Measurements from ENCODE around the gene ROBO1.

DNA sequence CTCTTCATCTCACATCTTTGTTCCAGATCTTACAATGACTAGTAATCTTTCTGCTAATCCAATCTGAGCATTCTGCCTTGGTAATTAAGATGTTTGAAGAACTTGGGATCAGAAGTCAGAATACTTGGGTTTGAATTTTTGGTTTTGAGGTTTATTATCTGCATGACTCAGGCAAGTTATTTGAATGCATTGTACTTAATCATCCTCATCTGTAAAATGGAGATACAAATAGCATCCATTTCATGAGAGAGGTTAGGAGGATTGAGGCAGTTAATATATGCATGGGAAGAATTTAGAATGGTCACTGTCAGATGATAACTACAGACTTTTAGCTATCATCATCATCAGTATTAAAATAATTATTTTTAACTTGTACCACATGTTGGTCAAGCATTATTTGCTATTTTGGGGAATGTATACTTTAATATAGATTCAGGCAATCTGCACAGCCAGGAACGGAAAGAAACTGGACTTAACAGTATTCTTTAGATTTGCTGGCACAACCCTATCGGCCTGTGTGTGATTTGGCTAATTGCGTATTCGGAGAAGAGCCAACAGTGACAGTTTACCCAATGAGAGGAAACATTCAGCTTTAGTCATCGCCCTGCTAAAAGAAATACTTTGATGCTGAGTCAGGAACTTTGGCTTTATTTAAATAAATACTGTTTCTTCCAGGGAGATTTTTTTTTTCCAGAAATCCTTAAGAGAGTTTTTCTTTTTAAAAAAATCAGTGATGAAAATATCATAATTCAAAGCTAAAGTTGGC lies 600.0 kb downstream of the ROBO1 start:
- TF ChIP-seq, protein P1, sequence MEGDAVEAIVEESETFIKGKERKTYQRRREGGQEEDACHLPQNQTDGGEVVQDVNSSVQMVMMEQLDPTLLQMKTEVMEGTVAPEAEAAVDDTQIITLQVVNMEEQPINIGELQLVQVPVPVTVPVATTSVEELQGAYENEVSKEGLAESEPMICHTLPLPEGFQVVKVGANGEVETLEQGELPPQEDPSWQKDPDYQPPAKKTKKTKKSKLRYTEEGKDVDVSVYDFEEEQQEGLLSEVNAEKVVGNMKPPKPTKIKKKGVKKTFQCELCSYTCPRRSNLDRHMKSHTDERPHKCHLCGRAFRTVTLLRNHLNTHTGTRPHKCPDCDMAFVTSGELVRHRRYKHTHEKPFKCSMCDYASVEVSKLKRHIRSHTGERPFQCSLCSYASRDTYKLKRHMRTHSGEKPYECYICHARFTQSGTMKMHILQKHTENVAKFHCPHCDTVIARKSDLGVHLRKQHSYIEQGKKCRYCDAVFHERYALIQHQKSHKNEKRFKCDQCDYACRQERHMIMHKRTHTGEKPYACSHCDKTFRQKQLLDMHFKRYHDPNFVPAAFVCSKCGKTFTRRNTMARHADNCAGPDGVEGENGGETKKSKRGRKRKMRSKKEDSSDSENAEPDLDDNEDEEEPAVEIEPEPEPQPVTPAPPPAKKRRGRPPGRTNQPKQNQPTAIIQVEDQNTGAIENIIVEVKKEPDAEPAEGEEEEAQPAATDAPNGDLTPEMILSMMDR (IDR thresholded peaks at IDR 0.05), result no peak
- no peak for TF ChIP-seq POLR2A (IDR thresholded peaks at IDR 0.05)
